SK-N-SH (cell line): ENCODE results near the gene RAB3D.

Source experiments
- CTCF ChIP-seq: fragments of 200-600 bp; sonication (generic); IDR thresholded peaks from 2 replicates; pipeline ENCODE4 v1.6.1; 2017; ENCODE audit warnings: antibody characterized with exemption, mild to moderate bottlenecking, moderate library complexity
- ELF1 ChIP-seq: IDR thresholded peaks from 2 replicates; pipeline ENCODE4 v1.4.0; 2012
- EP300 ChIP-seq, 2 experiments: IDR thresholded peaks; 2 replicates each; pipeline versions ENCODE4 v1.4.0 to v1.6.1; 2012; ENCODE audit warnings: borderline replicate concordance in 1 of 2, low read depth in 1 of 2, low read length in 1 of 2
- EZH2phosphoT487 ChIP-seq: fragments of 200-600 bp; sonication (generic); IDR thresholded peaks from 2 replicates; pipeline ENCODE4 v1.6.1; 2017; ENCODE audit warnings: low read depth, mixed run types, mild to moderate bottlenecking, antibody characterized with exemption, moderate library complexity, borderline replicate concordance
- NRF1 ChIP-seq: IDR thresholded peaks from 2 replicates; pipeline ENCODE4 v1.6.1; 2012; ENCODE audit warnings: low read depth, mild to moderate bottlenecking, low read length
- POLR2AphosphoS5 ChIP-seq: IDR thresholded peaks from 2 replicates; pipeline ENCODE4 v1.6.1; 2012; ENCODE audit warnings: low read depth, low read length
- RFX5 ChIP-seq: IDR thresholded peaks from 2 replicates; pipeline ENCODE4 v1.6.1; 2012; ENCODE audit warnings: mild to moderate bottlenecking, improper control_type of control experiment, low read length
- SMC3 ChIP-seq: IDR thresholded peaks from 2 replicates; pipeline ENCODE4 v1.6.1; 2012; ENCODE audit warnings: low read depth, low read length, improper control_type of control experiment
- TAF1 ChIP-seq: IDR thresholded peaks from 2 replicates; pipeline ENCODE4 v1.6.1; 2012; ENCODE audit warnings: low read depth, mild to moderate bottlenecking, low read length, moderate library complexity, borderline replicate concordance
- TEAD4 ChIP-seq: IDR thresholded peaks from 2 replicates; pipeline ENCODE4 v1.4.0; 2012; ENCODE audit warnings: mild to moderate bottlenecking, borderline replicate concordance; ENCODE audit not compliant: insufficient read depth

GRCh38 chr19:11324079-11324661, 15.3 kb downstream of the RAB3D start:
- TF ChIP-seq EZH2phosphoT487 (no peak), CTCF (no peak), SMC3 (peak; percentile 26), EP300 (IDR thresholded peaks at IDR 0.05; ENCODE audit: borderline replicate concordance in 1 of 2, low read depth in 1 of 2, low read length in 1 of 2) (peak; percentile 31 to 54; a peak in 3 of 4 replicates), NRF1 (no peak), ELF1 (no peak), TEAD4 (no peak), POLR2AphosphoS5 (peak; percentile 62; the same call in 1 of the 2 replicates), RFX5 (peak; percentile 54), TAF1 (no peak)
